Transverse colon (tissue), 3 donors: ENCODE data around the gene KCNQ1OT1.

ENCODE experiments used
- EP300 ChIP-seq: sonication (generic); formaldehyde crosslinking; IDR thresholded peaks from one replicate; pipeline ENCODE4 v1.6.1; 2017; ENCODE audit warnings: antibody characterized with exemption, low read depth
- TF ChIP-seq, protein P1 (sequence below), 5 experiments: fragments of 200-600 bp in 3 of 5; fragments of 450-650 bp in 2 of 5; sonication (generic) in 3 of 5; IDR thresholded peaks; 1 replicate in 2 of 5; 2 replicates in 3 of 5; pipeline ENCODE4 v1.5.1; 2016 to 2017; ENCODE audit warnings: antibody characterized with exemption in 5 of 5, inconsistent platforms in 3 of 5, mild to moderate bottlenecking in 2 of 5, moderate library complexity in 1 of 5

- no peak for TF ChIP-seq EP300
- TF ChIP-seq, protein P1, sequence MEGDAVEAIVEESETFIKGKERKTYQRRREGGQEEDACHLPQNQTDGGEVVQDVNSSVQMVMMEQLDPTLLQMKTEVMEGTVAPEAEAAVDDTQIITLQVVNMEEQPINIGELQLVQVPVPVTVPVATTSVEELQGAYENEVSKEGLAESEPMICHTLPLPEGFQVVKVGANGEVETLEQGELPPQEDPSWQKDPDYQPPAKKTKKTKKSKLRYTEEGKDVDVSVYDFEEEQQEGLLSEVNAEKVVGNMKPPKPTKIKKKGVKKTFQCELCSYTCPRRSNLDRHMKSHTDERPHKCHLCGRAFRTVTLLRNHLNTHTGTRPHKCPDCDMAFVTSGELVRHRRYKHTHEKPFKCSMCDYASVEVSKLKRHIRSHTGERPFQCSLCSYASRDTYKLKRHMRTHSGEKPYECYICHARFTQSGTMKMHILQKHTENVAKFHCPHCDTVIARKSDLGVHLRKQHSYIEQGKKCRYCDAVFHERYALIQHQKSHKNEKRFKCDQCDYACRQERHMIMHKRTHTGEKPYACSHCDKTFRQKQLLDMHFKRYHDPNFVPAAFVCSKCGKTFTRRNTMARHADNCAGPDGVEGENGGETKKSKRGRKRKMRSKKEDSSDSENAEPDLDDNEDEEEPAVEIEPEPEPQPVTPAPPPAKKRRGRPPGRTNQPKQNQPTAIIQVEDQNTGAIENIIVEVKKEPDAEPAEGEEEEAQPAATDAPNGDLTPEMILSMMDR (IDR thresholded peaks at IDR 0.05): no peak
Observed at GRCh38 chr11:2584434-2584811, 115.4 kb downstream of the KCNQ1OT1 start.
